H1 (cell line): ENCODE data around the gene ACAD10. TPM values are rescaled to one million over a fixed set of nuclear protein-coding genes. Genes with fewer than 3 reads are reported as not detected.

Experiments used
- ATF2 ChIP-seq: IDR thresholded peaks from 2 replicates; pipeline ENCODE4 v1.6.1; 2012; ENCODE audit warnings: low read length, inconsistent platforms
- ATF3 ChIP-seq: IDR thresholded peaks from 2 replicates; pipeline ENCODE4 v1.6.1; 2011; ENCODE audit warnings: low read depth, mild to moderate bottlenecking, low read length; ENCODE audit not compliant: insufficient read depth
- BRCA1 ChIP-seq: IDR thresholded peaks from 2 replicates; pipeline ENCODE4 v1.6.1; 2012; ENCODE audit warnings: low read depth, low read length, improper control_type of control experiment
- GABPA ChIP-seq: IDR thresholded peaks from 2 replicates; pipeline ENCODE4 v1.6.1; 2011; ENCODE audit warnings: mild to moderate bottlenecking, low read length, moderate library complexity, borderline replicate concordance; ENCODE audit not compliant: insufficient read depth
- POU5F1 ChIP-seq: IDR thresholded peaks from 2 replicates; pipeline ENCODE4 v1.6.1; 2011; ENCODE audit warnings: low read depth, mild to moderate bottlenecking, low read length, moderate library complexity
- RFX5 ChIP-seq: IDR thresholded peaks from 2 replicates; pipeline ENCODE4 v1.6.1; 2011; ENCODE audit warnings: low read depth, low read length, improper control_type of control experiment, borderline replicate concordance
- polyA plus RNA-seq, 7 experiments: library from polyadenylated mRNA; depleted of rRNA in 3 of 7; stranded (reverse) in 5 of 7; unstranded in 2 of 7; fragments of >200 nt in 5 of 7; fragments of 200-250 nt in 2 of 7; gene quantifications; 1 replicate in 5 of 7; 2 replicates in 1 of 7; 4 replicates in 1 of 7; pipeline versions ENCODE4 v1.2.1 to v1.2.3, GENCODE V29; 2011 to 2013; ENCODE audit warnings: missing spikeins in 2 of 7, mixed read lengths in 2 of 7
- total RNA-seq: library from RNA; stranded (reverse); fragmentation: NEBNext Ultra II Directional; extraction: Animal tissue kit (Norgen Biotek cat#: 25700); gene quantifications from 2 replicates; pipeline ENCODE4 v1.2.1, GENCODE V29; 2021

Gene ACAD10
- total and polyA plus RNA-seq, 2 of the 8 experiments (the other 6 are each of a cell fraction or from before 2014, with no cell fraction given) = 17.3 to 23.3 TPM

GRCh38 chr12:111792155-111792855, 106.5 kb downstream of the ACAD10 start (continued):
- TF ChIP-seq ATF2 (no peak), ATF3 (no peak), GABPA (no peak), POU5F1 (no peak), RFX5 (no peak), BRCA1 (no peak)
